NCI-H128 (cell line): ENCODE data around the gene DENND4C.
A peak's percentile ranks its signal among the peaks of the same experiment; 100 is the strongest.
"Not testable (repeated sequence)": the region's sequence is repeated elsewhere in the genome, so short reads cannot be mapped to it uniquely, and the experiment has no call there.

Experiments
- DNase-seq: peaks from one replicate; lab custom pipeline; 2025; ENCODE audit not compliant: unreplicated experiment; lab: John Stamatoyannopoulos, UW

The DENND4C gene

DNA sequence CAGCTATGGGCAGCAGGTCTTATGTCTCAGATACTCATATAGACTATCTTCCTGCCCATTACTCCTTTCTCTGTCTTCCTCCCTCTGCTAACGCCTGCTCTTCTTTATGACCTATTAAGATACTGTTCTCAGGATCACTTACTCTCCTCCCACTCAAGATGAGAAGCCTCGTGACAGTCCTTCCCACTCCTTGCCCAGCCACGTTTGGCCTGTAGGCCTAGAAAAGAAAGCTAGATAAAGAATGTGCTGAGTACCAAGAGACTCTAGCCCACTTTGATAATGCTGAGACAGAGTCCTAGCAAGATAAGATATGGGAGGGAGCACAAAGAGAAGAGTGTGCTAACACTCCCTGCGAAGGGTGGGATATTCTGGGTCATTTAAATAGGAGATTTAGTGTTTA, 6.8 kb upstream of the DENND4C start:
- DNase-seq, result no peak

DNA sequence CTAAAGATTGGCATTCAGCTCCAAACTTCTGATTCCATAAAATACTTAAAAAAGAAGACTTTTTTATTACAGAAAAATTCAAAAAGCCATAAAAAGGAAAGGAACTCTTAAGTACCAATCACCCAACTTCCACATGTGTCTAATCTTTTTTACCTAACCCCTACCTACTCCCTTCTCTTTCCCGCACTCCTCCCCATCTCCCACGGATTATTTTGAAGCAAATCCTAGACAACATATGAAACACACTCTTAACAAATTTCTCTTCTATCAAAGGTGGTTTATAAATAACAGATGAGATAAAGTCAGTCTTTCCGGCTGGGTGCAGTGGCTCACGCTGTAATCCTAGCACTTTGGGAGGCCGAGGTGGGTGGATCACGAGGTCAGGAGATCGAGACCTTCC, 5.9 kb upstream of the DENND4C start:
- no peak for DNase-seq

DNA sequence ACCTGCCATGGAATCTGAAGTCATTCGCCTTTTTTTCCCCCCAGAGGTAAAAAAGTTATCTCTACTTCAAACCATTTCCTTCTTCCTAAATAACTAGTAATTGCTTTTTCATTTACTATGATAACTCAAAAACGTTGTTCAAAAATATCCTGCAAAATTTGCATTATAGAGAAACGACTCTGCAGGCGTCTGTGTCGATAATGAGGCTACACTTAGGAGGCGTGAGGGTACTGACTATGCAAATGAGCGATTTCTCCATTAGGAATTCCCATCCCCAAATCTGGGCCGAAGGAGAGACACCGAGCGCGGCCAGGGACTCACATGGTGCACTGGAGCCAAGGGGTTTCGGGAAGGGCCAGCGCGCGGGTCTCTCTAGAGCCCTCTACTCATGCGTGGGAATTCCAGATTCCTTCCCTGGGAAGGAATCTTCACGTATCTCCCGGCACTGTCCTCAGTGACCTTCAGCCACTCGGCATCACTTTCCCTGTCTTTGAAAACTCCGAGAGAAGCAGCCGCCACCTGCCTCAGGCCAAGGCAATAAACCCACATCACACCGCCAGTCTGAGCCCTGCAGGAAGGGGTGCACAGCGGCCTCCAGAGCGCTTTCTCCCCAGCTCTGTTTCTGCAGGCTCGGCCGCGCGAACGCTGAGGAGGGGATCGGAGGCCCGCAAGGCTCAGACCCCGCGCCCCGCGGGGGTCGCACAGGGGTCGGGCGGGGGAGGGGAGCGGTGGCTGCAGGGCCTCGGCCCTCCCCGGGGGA, 718 bp upstream of the DENND4C start:
- DNase-seq, result peak; percentile 44

DNA sequence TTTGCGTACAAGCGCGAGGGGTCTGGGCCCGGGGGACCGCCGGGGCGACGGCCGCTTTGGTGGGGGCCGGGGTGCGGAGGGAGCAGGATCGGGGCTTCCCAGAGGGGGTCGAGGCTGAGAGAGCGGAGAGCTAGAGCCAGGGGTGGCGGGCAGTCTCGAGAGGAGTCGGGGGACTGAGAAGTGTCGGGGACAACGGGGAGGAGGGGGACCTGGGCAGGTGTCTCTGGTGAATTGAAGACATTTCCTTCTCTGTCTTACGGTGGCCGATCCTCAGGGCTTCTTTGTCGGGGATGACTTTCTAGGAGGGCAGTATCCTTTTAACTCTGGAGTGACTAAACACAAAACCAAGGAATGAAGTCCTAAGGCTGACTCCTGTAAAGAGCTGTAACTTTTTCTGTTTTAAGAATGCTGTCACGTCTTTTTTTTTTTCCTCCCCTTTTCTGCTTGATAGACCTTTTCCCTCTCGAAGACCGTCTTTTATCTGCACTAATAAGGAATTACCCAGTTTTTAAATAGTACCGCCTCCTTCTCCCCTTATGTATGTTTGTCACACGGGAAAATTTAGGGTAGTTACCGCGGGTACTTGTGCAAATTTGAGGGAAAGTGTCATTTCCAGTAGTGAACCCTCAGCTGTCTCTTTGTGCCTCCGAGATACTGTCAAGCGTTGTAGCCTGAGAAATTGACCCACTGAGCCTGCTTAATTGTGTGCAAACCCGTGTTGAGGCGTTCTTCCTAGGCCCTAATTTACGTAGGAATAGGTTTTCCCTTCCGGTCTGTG, 822 bp downstream of the DENND4C start:
- DNase-seq, result no peak

DNA sequence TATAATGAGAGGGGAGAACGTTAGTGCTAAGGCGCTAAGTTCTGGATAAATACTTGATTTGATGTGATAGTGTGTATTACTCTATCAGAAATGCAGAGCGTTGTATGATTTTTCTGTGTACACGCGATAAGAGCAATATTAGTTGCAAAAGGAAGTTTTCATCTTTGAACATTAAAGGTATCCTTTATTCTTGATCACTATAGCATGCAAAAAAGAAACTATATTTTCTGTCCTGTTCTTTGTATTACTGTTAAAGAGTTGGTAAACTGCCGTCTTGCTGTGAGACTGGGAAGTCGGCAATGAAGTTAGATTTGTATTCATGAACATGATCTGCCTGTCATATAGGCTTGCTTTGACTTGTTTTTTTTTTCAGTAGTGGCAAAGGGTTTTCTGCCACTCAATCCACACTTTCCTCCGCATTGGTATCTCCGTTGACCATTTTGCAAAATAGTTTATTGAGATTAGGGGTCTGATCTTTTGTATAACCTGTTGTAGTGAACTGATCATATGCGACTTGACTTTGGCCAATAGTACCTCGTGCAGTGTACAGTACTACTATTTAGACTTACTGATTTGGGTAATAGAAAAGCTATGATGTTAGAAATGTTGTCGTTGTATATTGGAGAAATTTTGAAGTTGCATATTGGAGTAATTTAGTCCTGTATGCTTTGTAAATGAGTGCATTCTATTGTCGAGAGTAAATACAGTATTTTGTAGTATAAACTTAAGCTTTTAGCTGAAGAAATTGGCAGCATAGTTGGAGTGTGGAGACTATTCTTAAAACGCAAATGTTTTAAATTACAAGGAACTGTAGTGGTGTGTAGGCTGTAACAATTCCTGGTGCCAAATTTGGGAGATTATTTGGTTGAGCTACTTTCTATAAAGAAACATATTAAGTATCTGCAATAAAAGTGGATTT, 1.7 kb downstream of the DENND4C start:
- no peak for DNase-seq

DNA sequence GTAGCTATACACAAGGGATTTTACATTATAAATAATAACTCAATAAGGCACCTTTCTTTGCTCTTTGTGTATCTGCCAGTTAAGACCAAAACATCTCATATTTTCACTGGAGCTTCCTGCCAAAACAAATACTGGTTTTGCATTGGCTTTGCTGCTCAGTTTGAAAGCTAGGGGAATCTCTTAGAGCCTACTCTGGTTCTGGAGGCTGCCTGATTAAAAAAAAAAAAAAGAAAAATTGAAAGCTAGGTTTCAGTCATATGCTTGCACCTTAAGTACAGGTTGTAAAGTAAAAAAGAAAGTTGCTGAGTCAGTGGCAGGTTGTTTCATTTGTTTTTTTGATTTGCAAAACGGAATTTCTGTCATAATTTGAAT, 2.3 kb downstream of the DENND4C start:
- DNase-seq, result no peak

DNA sequence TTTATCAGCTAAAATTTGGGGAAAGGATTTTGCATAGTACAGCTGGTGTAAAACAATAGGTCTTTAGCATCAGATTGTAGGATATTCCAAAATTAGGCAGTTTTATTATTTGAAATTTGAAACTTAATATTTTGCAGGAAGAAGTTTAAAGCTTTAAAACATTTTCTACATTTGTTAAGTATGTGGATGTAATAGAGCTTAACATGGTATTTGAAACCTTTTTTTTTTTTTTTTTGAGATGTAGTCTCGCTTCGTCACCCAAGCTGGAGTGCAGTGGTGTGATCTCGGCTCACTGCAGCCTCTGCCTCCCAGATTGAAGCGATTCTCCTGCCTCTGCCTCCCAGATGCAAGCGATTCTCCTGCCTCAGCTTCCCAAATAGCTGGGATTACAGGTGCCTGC, 2.9 kb downstream of the DENND4C start:
- DNase-seq, result no peak

DNA sequence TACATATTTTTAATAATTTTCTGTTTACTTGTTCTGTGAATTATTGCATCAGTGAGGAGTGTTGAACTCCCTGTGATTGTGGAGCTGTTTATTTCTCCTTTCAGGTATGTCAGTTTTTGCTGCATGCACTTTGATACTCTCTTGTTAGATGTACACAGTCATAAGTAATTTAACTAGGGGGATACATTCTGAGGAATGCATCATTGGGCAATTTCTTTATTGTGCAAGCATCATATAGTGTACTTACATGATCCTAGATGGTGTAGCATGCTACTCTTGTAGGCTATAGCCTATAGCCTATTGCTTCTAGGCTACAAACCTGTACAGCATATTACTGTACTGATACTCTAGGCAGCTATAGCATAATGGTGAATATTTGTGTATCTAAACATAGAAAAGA, 9.5 kb downstream of the DENND4C start:
- DNase-seq, result no peak

DNA sequence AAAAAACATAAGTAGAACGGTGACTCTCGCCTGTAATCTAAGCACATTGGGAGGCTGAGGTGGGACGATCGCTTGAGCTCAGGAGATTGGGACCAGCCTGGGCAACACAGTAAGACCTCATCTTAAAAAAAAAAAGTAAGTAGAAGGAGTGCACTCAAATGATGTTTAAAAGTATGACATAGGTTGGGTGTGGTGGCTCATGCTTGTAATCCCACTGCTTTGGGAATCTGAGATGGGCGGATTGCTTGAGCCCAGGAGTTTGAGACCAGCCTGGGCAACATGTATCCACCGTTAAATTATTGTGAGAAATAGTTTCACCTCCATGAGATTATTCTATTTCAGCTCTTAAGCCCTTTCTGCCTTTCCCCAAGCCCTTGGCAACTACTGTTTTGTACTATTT, 11.2 kb downstream of the DENND4C start:
- no peak for DNase-seq

DNA sequence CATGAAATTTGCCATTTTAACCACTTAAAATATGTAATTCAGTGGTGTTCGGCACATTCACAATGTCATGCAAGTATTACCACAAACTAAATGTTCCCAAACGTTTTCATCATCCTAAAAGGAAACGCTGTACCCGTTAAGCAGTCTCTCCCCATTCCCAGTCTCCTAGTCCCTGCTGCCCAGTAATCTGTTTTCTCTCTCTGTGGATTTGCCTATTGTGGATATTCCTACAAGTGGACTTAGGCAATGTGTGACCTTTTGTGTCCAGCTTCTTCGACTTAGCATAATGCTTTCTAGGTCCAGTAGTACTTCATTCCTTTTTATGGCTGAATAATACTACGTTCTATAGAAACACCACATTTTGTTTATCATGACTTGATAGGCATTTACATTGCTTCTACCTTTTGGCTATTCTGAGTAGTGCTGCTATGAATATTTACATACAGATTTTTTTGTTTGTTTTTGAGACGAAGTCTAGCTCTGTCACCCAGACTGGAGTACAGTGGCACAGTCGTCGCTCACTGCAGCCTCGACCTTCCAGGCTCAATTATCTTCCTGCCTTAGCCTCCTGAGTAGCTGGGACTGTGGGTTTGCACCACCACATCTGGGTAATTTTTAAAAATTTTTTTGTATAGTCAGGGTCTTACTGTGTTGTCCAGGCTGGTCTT, 13.0 kb downstream of the DENND4C start:
- no peak for DNase-seq

DNA sequence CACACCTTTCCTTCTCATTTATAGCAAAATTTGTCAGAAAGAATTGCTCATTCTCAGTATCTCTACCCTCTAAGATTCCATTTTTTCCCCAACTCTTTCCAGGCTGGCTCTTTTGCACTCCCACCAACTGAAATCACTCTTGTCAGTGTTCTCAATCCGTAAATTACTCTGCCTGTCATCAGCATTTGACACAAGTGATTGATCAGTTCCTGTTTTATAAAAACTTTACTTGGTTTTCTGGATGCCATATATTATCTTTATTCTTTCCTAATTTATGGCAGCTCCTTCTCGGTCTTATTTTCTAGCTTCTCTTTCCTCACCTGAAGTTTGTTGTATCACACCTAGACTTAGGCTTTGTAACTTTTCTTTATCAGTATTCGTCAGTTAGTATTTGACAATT, 16.4 kb downstream of the DENND4C start:
- no peak for DNase-seq

DNA sequence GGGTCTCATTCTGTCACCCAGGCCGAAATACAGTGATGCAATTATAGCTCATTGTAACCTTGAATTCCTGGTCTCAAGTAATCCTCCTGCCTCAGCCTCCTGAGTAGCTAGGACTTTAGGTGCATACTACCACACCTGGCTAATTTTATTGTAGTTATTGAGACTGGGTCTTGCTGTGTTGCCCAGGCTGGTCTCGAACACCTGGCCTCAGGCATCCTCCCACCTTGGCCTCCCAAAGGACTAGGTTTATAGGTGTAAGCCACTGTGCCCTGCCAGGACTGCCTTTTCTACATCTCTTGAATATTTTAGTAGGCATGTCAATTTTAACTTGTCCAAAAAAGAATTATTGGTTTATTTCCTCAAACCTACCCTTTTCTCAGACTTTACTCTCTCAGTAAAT, 16.9 kb downstream of the DENND4C start:
- DNase-seq, result no peak

DNA sequence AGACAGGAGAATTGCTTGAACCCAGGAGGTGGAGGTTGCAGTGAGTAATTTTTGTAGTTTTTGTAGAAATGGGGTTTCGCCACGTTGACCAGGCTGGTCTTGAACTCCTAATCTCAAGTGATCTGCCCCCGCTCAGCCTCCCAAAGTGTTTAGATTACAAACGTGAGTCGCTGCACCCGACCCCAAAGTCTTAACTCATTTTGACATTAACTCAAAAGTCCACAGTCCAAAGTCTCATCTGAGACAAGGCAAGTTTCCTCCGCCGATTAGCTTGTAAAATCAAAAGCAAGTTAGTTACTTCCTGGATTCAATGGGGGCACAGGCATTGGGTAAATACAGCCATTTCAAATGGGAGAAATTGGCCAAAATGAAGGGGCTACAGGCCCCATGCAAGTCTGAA, 19.9 kb downstream of the DENND4C start:
- not testable (repeated sequence) for DNase-seq

DNA sequence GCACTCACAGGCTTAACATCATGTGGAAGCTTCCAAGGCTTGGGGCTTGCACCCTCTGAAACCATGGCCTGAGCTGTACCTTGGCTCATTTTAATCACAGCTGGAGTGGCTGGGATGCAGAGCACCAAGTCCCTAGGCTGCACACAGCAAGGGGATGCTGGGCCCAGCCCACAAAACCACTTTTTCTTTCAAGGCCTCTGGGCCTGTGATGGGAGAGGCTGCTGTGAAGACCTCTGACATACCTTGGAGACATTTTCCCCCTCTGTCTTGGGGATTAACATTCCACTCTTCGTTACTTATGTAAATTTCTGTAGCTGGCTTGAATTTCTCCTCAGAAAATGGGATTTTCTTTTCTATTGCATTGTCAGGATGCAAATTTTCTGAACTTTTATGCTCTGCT, 20.7 kb downstream of the DENND4C start:
- not testable (repeated sequence) for DNase-seq

DNA sequence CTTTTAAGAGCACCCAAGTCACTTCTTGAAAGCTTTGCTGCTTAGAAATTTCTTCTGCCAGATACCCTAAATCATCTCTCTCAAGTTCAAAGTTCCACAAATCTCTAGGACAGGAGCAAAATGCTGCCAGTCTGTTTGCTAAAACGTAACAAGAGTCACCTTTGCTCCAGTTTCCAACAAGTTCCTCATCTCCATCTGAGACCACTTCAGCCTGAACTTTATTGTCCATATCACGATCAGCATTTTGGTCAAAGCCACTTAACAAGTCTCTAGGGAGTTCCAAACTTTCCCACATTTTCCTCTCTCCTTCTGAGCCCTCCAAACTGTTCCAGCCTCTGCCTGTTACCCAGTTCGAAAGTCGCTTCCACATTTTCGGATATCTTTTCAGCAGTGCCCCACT, 21.1 kb downstream of the DENND4C start:
- not testable (repeated sequence) for DNase-seq

DNA sequence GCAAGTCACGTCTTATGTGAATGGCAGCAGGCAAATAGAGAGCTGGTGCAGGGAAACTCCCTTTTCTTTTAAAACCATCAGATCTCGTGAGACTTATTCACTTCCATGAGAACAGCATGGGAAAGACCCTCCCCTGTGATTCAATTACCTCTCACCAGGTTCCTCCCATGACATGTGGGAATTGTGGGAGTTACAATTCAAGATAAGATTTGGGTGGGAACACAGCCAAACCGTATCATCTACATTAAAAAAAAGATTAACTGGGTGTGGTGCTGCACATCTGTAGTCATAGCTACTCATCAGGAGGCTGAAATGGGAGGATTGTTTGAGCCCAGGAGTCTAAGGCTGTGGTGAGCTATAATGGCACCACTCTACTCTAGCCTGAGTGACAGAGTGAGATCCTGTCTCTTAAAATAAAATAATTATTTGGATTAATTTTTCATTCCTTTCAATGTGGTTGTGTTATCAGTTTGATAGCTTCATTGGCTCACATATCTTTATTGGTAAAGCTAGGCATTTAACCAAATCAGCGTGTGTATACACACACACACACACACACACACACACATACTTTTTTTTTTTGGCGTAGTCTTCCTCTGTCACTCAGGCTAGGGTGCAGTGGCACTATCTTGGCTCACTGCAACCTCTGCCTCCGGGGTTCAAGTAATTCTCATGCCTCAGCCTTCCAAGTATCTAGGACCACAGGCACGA, 21.8 kb downstream of the DENND4C start:
- DNase-seq, result no peak

DNA sequence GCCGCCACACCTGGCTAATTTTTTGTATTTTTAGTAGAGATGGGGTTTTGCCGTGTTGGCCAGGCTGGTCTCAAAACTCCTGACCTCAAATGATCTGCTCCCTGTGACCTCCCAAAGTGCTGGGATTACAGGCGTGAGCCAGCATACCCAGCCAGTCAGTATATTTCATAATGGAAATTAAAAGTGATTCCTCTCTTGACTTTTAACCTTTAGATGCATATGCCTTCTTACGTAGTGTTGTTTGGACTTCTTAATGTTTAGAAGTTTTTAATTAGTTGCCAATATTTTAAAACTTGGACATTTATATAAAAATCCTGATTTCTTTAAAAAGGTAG, 22.4 kb downstream of the DENND4C start:
- DNase-seq, result no peak

DNA sequence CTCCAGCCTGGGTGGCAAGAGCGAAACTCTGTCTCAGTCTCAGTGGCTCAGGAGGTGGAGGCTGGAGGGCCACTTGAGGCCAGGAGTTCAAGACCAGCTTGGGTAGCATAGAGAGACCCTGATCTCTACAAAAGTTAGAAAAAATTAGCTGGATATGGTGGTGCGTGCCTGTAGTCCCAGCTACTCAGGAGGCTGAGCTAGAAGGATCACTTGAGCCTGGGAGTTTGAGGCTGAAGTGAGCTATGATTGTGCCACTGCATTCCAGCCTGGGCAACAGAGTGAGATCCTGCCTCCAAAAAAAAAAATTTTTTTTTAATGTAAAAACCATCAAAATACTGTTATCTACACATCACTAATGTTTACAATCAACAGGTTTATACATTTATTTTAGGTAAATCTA, 24.6 kb downstream of the DENND4C start:
- DNase-seq, result no peak

DNA sequence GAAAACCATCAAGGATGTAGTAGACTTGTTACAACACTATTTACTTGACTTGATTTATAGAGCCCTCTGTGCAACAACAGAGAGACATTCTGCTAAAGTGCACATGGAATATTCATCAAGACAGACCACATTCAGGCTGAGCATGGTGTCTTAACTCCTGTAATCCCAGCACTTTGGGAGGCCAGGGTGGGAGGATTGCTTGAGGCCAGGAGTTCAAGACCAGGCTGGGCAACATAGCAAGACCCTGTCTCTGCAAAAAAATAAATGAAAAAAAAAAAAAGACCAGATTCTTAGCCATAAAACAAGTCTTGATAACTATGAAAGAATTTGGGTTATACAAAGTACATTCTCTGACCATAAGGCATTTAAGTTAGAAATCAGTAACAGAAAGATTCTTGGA, 25.3 kb downstream of the DENND4C start:
- no peak for DNase-seq

DNA sequence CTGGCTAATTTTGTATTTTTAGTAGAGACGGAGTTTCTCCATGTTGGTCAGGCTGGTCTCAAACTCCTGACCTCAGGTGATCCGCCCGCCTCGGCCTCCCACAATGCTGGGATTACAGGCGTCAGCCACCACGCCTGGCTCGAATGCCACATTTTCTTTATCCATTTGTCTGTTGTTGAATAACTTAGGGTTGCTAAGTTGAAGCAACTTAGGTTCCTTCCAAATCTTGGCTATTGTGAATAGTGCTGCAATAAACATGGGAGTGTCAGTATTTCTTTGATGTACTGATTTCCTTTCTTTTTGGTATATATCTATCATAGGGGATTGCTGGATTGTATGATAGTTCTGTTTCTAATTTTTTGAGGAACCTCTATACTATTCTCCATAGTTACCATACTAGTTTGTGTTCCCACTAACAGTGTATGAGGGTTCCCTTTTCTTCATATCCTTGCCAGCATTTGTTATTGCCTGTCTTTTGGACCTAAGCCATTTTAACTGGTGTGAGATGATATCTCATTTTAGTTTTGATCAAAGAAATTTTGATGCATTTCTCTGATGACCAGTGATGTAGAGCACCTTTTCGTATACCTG, 29.3 kb downstream of the DENND4C start:
- not testable (repeated sequence) for DNase-seq
